ENCODE measurements around the gene WDR13.

GRCh38 chrX:48632207-48632606 lies 34.9 kb downstream of the WDR13 start:
- no peak for TF ChIP-seq CTCF (conservative IDR thresholded peaks at IDR 0.05; ENCODE audit: low read length)
- TF ChIP-seq EZH2phosphoT487 (IDR thresholded peaks at IDR 0.05; ENCODE audit: borderline replicate concordance, low read depth, low read length): no peak

All from OCI-LY7 (cell line).